GM10248 (cell line): Measurements from ENCODE around the gene PDGFRB.

ENCODE experiments used
- CTCF ChIA-PET: fragments of 300-600 bp; sonication (Branson Sonifier 250); formaldehyde crosslinking; extraction: SDS; loops from one replicate; lab custom pipeline; 2021; ENCODE audit warnings: antibody characterized with exemption; lab: Yijun Ruan, JAX
- POLR2A ChIA-PET: fragments of 350-650 bp; sonication (Branson Sonifier 250); formaldehyde crosslinking; extraction: SDS; loops from one replicate; lab custom pipeline; 2020; ENCODE audit warnings: antibody characterized with exemption; lab: Yijun Ruan, JAX
- DNase-seq: peaks from one replicate; pipeline ENCODE4 v3.0.0; 2012; ENCODE audit errors: extremely low spot score
- TF ChIP-seq, protein P1 (sequence below): IDR thresholded peaks from 2 replicates; pipeline ENCODE4 v1.5.1; 2012; ENCODE audit warnings: mild to moderate bottlenecking, low read depth; ENCODE audit errors: extremely low read depth, missing control alignments, control extremely low read depth

PDGFRB gene

DNA sequence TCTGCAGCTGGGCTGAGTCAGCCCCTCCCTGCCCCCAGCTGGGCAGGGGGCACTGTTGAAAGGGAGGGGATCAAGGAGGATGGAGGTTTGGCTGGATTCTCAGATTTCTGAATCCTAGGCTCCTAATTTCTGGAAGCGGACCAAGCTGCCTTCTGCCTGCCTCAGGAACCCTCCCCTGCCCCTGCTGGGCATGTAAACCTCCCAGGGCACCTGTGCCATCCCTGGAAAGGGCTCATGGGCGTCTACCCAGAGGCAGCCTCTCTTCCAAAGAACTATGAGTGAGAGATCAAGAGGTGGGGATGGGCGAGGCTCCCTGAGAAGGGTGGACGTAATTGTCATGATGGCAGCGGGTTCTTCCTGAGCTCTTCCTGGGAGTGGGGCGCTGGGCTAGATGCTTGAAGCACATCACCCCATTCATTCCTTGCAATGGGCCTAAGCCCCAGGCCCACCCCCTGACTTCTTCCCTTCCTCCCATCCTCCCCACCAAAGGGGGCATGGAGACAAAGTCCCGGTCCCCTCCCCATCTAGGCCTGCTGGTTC is 90.9 kb downstream of the PDGFRB start:
- ChIA-PET POLR2A (no interaction called here), CTCF (interaction anchor here (0.8 to 3.0 kb wide), 5 partner anchors 11 to 38 kb away, joined by 3 to 7 read pairs (median 4); no protein-coding TSS in a partner anchor)
- DNase-seq, result no peak
- TF ChIP-seq, protein P1, sequence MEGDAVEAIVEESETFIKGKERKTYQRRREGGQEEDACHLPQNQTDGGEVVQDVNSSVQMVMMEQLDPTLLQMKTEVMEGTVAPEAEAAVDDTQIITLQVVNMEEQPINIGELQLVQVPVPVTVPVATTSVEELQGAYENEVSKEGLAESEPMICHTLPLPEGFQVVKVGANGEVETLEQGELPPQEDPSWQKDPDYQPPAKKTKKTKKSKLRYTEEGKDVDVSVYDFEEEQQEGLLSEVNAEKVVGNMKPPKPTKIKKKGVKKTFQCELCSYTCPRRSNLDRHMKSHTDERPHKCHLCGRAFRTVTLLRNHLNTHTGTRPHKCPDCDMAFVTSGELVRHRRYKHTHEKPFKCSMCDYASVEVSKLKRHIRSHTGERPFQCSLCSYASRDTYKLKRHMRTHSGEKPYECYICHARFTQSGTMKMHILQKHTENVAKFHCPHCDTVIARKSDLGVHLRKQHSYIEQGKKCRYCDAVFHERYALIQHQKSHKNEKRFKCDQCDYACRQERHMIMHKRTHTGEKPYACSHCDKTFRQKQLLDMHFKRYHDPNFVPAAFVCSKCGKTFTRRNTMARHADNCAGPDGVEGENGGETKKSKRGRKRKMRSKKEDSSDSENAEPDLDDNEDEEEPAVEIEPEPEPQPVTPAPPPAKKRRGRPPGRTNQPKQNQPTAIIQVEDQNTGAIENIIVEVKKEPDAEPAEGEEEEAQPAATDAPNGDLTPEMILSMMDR, result no peak
